ENCODE results near the gene XPNPEP2.

Gene XPNPEP2

DNA sequence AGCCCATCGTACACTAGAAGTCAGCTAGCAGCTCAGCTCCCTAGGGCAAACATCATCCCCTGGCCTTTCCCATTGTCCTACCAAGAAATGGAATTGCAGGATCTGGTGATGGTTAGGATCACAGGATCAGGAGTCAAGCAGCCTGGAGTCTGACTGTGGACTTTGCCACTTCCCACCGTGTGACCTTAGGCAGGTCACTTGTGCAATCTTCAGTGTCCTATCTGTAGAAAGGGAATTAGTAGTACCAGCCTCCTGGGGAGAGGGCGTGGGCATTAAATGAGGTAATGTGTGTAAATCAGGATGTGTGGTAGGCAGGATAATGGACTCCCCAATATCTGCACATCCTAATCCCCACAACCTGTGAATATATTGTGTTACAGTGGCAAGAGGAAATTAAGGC, 45.4 kb upstream of the XPNPEP2 start:
- TF ChIP-seq, protein P1, sequence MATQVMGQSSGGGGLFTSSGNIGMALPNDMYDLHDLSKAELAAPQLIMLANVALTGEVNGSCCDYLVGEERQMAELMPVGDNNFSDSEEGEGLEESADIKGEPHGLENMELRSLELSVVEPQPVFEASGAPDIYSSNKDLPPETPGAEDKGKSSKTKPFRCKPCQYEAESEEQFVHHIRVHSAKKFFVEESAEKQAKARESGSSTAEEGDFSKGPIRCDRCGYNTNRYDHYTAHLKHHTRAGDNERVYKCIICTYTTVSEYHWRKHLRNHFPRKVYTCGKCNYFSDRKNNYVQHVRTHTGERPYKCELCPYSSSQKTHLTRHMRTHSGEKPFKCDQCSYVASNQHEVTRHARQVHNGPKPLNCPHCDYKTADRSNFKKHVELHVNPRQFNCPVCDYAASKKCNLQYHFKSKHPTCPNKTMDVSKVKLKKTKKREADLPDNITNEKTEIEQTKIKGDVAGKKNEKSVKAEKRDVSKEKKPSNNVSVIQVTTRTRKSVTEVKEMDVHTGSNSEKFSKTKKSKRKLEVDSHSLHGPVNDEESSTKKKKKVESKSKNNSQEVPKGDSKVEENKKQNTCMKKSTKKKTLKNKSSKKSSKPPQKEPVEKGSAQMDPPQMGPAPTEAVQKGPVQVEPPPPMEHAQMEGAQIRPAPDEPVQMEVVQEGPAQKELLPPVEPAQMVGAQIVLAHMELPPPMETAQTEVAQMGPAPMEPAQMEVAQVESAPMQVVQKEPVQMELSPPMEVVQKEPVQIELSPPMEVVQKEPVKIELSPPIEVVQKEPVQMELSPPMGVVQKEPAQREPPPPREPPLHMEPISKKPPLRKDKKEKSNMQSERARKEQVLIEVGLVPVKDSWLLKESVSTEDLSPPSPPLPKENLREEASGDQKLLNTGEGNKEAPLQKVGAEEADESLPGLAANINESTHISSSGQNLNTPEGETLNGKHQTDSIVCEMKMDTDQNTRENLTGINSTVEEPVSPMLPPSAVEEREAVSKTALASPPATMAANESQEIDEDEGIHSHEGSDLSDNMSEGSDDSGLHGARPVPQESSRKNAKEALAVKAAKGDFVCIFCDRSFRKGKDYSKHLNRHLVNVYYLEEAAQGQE (IDR thresholded peaks at IDR 0.05; ENCODE audit: low read depth), result no peak
- no peak for TF ChIP-seq FOXM1 (IDR thresholded peaks at IDR 0.05; ENCODE audit: borderline replicate concordance, low read depth)
- TF ChIP-seq CEBPB (IDR thresholded peaks at IDR 0.05), result no peak
- TF ChIP-seq, protein P2, sequence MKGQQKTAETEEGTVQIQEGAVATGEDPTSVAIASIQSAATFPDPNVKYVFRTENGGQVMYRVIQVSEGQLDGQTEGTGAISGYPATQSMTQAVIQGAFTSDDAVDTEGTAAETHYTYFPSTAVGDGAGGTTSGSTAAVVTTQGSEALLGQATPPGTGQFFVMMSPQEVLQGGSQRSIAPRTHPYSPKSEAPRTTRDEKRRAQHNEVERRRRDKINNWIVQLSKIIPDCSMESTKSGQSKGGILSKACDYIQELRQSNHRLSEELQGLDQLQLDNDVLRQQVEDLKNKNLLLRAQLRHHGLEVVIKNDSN (IDR thresholded peaks at IDR 0.05), result no peak
- no peak for TF ChIP-seq TAF1 (IDR thresholded peaks at IDR 0.05; ENCODE audit: low read depth)
- no peak for TF ChIP-seq TEAD4 (IDR thresholded peaks at IDR 0.05)
- no peak for TF ChIP-seq EP300 (IDR thresholded peaks at IDR 0.05; ENCODE audit: borderline replicate concordance)

DNA sequence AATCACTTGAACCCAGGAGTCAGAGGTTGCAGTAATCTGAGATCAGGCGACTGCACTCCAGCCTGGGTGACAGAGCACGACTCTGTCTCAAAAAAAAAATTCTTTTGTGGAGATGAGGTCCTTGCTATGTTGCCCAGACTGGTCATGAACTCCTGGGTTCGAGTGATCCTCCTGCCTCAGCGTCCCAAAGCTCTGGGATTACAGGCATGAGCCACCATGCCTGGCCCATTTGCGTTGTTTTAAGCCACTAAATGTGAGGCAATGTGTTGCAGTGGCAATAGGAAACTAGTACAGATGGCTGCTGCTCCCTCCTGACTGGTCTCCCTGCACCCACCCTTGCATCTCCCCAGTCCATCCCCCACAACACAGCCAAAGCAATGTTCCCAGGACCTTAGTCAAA, 44.0 kb upstream of the XPNPEP2 start:
- TF ChIP-seq YY1 (IDR thresholded peaks at IDR 0.05; ENCODE audit: low read depth), result no peak
- TF ChIP-seq CREB1 (IDR thresholded peaks at IDR 0.05; ENCODE audit: low read depth), result no peak
- no peak for TF ChIP-seq TAF1 (IDR thresholded peaks at IDR 0.05; ENCODE audit: low read depth)
- no peak for TF ChIP-seq TEAD4 (IDR thresholded peaks at IDR 0.05)
- TF ChIP-seq CEBPB (IDR thresholded peaks at IDR 0.05), result no peak
- TF ChIP-seq, protein P2 (IDR thresholded peaks at IDR 0.05), result no peak
- TF ChIP-seq FOXM1 (IDR thresholded peaks at IDR 0.05; ENCODE audit: borderline replicate concordance, low read depth), result no peak
- TF ChIP-seq EP300 (IDR thresholded peaks at IDR 0.05; ENCODE audit: borderline replicate concordance), result no peak
- TF ChIP-seq ZBTB7A (IDR thresholded peaks at IDR 0.05; ENCODE audit: low read depth), result no peak
- TF ChIP-seq, protein P1 (IDR thresholded peaks at IDR 0.05; ENCODE audit: low read depth), result no peak

DNA sequence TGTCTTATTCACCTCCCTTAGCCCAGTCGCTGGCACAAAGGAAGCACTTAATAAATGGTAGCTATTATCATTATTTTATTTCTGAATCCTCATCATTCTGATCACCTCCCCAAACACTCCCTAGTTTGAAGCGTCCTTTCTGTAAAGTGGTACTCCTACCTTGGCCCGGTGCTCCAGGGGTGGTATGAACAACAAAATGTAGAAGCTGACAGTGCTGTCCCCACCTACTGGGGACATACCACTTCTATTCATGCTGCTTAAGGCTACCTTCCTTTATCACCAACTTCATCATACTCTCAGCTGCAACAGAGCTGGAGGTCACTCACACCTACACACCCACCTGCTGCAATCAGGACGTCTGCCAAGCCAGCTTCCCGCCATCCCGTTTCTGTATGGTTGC, 43.2 kb upstream of the XPNPEP2 start:
- TF ChIP-seq CREB1 (IDR thresholded peaks at IDR 0.05; ENCODE audit: low read depth), result no peak
- TF ChIP-seq, protein P2 (IDR thresholded peaks at IDR 0.05), result no peak
- no peak for TF ChIP-seq NFIC (IDR thresholded peaks at IDR 0.05)
- no peak for TF ChIP-seq TCF12 (IDR thresholded peaks at IDR 0.05; ENCODE audit: low read depth)
- TF ChIP-seq, protein P1 (IDR thresholded peaks at IDR 0.05; ENCODE audit: low read depth), result no peak
- no peak for TF ChIP-seq FOXM1 (IDR thresholded peaks at IDR 0.05; ENCODE audit: borderline replicate concordance, low read depth)
- TF ChIP-seq TEAD4 (IDR thresholded peaks at IDR 0.05), result no peak
- no peak for TF ChIP-seq YY1 (IDR thresholded peaks at IDR 0.05; ENCODE audit: low read depth)
- no peak for TF ChIP-seq CEBPB (IDR thresholded peaks at IDR 0.05)
- TF ChIP-seq ZBTB7A (IDR thresholded peaks at IDR 0.05; ENCODE audit: low read depth), result no peak
- TF ChIP-seq, protein P3, sequence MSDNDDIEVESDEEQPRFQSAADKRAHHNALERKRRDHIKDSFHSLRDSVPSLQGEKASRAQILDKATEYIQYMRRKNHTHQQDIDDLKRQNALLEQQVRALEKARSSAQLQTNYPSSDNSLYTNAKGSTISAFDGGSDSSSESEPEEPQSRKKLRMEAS (IDR thresholded peaks at IDR 0.05), result no peak
- TF ChIP-seq EP300 (IDR thresholded peaks at IDR 0.05; ENCODE audit: borderline replicate concordance), result no peak
- TF ChIP-seq RAD21 (IDR thresholded peaks at IDR 0.05; ENCODE audit: low read depth), result no peak

DNA sequence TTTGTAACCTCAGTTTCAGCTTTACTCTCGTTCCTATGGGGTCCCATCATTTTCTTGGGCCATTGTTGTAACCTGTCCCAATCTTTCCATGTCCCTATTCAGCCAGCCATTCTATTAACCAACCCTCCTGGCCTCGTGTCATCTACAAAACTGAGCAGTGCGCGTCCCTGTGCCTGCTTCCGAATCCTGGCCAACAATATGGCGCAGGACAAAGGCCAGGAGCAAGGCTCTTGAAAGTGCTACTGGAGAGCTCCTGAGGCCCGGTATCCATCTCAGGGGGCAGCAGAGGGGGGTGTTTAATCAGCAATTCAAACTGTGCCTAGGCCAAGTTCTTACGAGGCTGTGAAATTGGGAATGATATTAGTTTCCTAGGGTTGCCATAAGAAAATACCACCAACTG, 42.8 kb upstream of the XPNPEP2 start:
- no peak for TF ChIP-seq RAD21 (IDR thresholded peaks at IDR 0.05; ENCODE audit: low read depth)
- no peak for TF ChIP-seq CREB1 (IDR thresholded peaks at IDR 0.05; ENCODE audit: low read depth)
- TF ChIP-seq, protein P1 (IDR thresholded peaks at IDR 0.05; ENCODE audit: low read depth), result no peak
- no peak for TF ChIP-seq TCF12 (IDR thresholded peaks at IDR 0.05; ENCODE audit: low read depth)
- TF ChIP-seq FOXM1 (IDR thresholded peaks at IDR 0.05; ENCODE audit: borderline replicate concordance, low read depth), result no peak
- no peak for TF ChIP-seq TEAD4 (IDR thresholded peaks at IDR 0.05)
- no peak for TF ChIP-seq ZBTB7A (IDR thresholded peaks at IDR 0.05; ENCODE audit: low read depth)
- TF ChIP-seq, protein P2 (IDR thresholded peaks at IDR 0.05), result no peak
